SH-SY5Y (cell line): ENCODE data around the gene C11orf24.

ENCODE experiments used
- GATA2 ChIP-seq: IDR thresholded peaks from 2 replicates; pipeline ENCODE4 v1.6.1; 2011; ENCODE audit warnings: mild to moderate bottlenecking, low read depth, low read length
- GATA3 ChIP-seq: IDR thresholded peaks from 2 replicates; pipeline ENCODE4 v1.6.1; 2011; ENCODE audit warnings: low read depth, mild to moderate bottlenecking, low read length, moderate library complexity

- TF ChIP-seq GATA2 (no peak), GATA3 (no peak)
These were observed 9.3 kb downstream of the C11orf24 start for GRCh38 chr11:68262544-68262827.
